Chondrocyte (in vitro differentiated cells): ENCODE data around the gene NATD1. TPM values are rescaled to one million over a fixed set of nuclear protein-coding genes. Genes with fewer than 3 reads are reported as not detected.
A peak's percentile ranks its signal among the peaks of the same experiment; 100 is the strongest.

Source experiments
- DNase-seq: peaks from one replicate; pipeline ENCODE4 v3.0.0; 2021; ENCODE audit warnings: mixed read lengths, low spot score
- H3K27ac Mint-ChIP-seq: one replicate; pipeline ENCODE4 v1.8.0; 2021; ENCODE audit warnings: mild to moderate bottlenecking, moderate library complexity, mixed read lengths; ENCODE audit not compliant: unreplicated experiment
- H3K27me3 Mint-ChIP-seq: 2 replicates; pipeline ENCODE4 v1.8.0; 2021; ENCODE audit warnings: low read depth, mixed read lengths
- H3K36me3 Mint-ChIP-seq: 2 replicates; pipeline ENCODE4 v1.8.0; 2021; ENCODE audit warnings: low read depth, mixed read lengths
- H3K4me1 Mint-ChIP-seq: 2 replicates; pipeline ENCODE4 v1.8.0; 2021; ENCODE audit warnings: low read depth, mild to moderate bottlenecking, mixed read lengths
- H3K4me3 Mint-ChIP-seq: one replicate; pipeline ENCODE4 v1.8.0; 2021; ENCODE audit warnings: mild to moderate bottlenecking, moderate library complexity, mixed read lengths; ENCODE audit not compliant: unreplicated experiment
- H3K9me3 Mint-ChIP-seq: 2 replicates; pipeline ENCODE4 v1.8.0; 2021; ENCODE audit warnings: low read depth, mixed read lengths
- total RNA-seq: library from RNA; stranded (reverse); gene quantifications from 3 replicates; pipeline ENCODE4 v1.2.1, GENCODE V29; 2021
- TF ChIP-seq, protein P1 (sequence below): fragments of 200-600 bp; sonication (generic); IDR thresholded peaks from 2 replicates; pipeline ENCODE4 v1.5.0; 2021; ENCODE audit warnings: antibody characterized with exemption, mild to moderate bottlenecking, moderate library complexity

Gene NATD1
- total RNA-seq, 1 donor from 2014 or later, result 17.2 TPM

DNA sequence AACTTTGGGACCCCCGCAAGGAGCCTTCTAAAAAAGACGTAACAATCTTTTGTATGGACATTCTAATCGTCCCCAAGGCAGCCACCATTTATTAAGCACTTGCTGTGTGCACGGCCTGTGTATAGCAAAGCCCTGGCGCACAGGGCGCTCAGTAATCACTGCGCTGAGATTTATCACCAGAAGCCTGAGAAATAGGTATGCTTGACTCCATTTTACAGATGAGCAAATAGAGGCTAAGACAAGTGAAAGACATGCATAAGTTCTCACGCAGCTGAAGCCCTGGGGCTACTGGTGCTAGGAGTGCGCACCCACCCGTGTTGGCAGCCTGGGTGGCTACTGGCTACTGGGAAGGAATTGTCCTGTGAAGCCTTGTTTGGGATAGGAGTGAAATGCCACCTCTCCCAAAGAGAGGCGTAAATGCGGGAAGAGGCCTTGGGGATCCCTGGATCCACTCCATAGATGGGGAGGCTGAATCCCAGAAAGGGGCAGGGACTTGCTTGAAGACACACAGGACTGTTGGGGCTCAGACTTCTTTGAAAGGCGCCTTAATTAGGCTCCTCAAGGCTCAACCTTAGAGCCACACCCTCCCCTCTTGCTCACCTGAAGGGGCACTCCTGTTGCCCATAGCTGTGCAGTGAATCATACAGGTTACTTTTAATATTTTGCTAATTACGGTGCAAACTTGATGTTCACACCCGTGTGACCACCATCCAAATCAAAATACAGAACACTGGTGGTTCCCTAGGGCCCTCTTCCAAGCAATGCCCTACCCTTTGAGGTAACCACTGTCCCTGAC is 634 bp upstream of the NATD1 start:
- H3K27me3 Mint-ChIP-seq, result no peaks in the 10 kb centered on the region
- peak overlapping the region; percentile 78 for H3K4me3 Mint-ChIP-seq
- peaks cover 35% of the 10 kb centered on the region for H3K4me1 Mint-ChIP-seq
- no peak for DNase-seq
- no peaks in the 10 kb centered on the region for H3K36me3 Mint-ChIP-seq
- TF ChIP-seq, protein P1, sequence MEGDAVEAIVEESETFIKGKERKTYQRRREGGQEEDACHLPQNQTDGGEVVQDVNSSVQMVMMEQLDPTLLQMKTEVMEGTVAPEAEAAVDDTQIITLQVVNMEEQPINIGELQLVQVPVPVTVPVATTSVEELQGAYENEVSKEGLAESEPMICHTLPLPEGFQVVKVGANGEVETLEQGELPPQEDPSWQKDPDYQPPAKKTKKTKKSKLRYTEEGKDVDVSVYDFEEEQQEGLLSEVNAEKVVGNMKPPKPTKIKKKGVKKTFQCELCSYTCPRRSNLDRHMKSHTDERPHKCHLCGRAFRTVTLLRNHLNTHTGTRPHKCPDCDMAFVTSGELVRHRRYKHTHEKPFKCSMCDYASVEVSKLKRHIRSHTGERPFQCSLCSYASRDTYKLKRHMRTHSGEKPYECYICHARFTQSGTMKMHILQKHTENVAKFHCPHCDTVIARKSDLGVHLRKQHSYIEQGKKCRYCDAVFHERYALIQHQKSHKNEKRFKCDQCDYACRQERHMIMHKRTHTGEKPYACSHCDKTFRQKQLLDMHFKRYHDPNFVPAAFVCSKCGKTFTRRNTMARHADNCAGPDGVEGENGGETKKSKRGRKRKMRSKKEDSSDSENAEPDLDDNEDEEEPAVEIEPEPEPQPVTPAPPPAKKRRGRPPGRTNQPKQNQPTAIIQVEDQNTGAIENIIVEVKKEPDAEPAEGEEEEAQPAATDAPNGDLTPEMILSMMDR, result no peak
- peak overlapping the region; percentile 54 for H3K27ac Mint-ChIP-seq
- H3K9me3 Mint-ChIP-seq, result no peaks in the 10 kb centered on the region

DNA sequence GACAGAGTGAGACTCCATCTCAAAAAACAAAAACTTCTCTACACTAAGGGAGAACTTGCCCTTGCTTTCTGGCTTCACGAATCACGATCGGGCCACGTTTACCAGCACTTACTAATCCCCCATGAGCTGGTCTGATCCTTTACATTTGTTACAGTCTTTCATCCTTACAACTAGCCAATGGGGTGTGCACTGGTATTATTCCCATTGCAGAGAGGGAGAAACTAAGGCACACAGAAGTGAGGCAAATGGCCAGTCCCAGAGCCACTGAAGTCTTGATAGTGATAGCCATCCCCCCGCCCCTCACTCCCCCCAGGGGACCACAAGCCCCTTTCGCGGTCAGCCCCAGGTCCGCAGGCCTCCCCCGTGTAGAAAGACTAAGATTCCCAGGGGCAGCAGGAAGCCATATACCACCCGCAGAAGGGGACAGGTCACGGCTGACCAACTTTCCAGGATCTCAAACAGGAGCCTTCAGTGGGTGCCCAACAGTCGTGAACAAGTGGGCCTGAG is 868 bp downstream of the NATD1 start:
- DNase-seq, result no peak
- peak overlapping the region; percentile 73 for H3K4me3 Mint-ChIP-seq
- H3K36me3 Mint-ChIP-seq, result no peaks in the 10 kb centered on the region
- H3K9me3 Mint-ChIP-seq, result no peaks in the 10 kb centered on the region
- H3K4me1 Mint-ChIP-seq, result peaks cover 32% of the 10 kb centered on the region
- no peak overlapping the region for H3K27ac Mint-ChIP-seq
- TF ChIP-seq, protein P1, result no peak
- H3K27me3 Mint-ChIP-seq, result no peaks in the 10 kb centered on the region

DNA sequence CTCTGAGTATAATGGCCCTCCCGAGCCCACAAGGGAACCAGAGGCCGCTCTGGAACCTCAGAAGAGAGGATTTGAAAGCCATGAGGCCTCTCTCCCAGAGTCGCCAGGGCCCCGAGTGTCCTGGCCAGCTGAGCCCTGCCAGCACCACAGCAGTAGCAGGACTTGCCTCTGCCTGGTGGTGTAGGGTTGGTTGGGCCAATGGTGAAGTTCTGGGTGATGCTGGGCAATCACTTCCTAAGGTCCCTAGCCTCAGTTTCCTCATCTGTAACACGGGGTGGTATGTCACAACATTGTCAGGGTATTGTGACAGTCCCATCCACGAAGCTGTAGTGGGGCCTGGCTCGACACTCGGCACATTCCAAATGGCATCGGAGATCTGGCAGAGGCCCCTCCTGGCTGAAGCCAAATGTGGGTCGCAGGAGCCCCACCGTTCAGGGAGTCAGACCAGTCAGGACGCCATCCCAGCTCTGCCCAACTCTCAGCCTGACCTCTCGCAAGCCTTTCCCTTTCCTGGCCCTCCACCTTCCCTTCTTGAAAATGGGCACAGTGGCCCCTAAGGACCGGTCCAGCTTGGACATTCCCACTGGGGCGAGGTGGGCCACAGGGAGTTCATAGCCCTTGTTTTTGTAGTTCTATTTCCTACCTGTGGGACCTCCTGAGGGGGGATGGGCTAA is 1.7 kb downstream of the NATD1 start:
- Mint-ChIP-seq H3K4me3 (peak overlapping the region; percentile 73), H3K27me3 (no peaks in the 10 kb centered on the region), H3K36me3 (no peaks in the 10 kb centered on the region), H3K27ac (no peak overlapping the region), H3K4me1 (peaks cover 30% of the 10 kb centered on the region), H3K9me3 (no peaks in the 10 kb centered on the region)
- TF ChIP-seq, protein P1, result no peak
- DNase-seq, result no peak

DNA sequence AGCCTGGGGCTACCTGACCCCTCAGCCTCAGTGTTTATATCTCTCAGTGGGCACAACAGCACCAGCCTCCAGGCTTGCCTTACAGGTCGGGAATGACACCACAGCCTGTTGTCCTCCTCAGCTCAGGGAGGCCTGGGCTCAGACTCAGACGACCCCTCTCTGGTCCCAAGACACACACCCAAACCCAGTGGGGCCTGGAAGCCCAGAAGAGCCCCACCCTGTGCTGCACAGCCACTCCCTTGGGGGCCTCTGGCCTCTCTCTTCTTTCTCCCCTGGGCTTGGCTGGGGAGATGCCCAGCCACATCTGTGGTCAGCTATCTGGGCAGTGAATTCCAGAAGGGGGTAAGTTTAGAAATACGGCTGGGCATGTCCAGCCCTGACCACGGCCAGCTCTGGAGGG is 2.4 kb downstream of the NATD1 start:
- Mint-ChIP-seq H3K27me3 (no peaks in the 10 kb centered on the region), H3K4me3 (peak overlapping the region; percentile 46), H3K27ac (peak overlapping the region; percentile 19), H3K36me3 (no peaks in the 10 kb centered on the region), H3K4me1 (peaks cover 30% of the 10 kb centered on the region), H3K9me3 (no peaks in the 10 kb centered on the region)
- TF ChIP-seq, protein P1, result no peak
- DNase-seq, result no peak

DNA sequence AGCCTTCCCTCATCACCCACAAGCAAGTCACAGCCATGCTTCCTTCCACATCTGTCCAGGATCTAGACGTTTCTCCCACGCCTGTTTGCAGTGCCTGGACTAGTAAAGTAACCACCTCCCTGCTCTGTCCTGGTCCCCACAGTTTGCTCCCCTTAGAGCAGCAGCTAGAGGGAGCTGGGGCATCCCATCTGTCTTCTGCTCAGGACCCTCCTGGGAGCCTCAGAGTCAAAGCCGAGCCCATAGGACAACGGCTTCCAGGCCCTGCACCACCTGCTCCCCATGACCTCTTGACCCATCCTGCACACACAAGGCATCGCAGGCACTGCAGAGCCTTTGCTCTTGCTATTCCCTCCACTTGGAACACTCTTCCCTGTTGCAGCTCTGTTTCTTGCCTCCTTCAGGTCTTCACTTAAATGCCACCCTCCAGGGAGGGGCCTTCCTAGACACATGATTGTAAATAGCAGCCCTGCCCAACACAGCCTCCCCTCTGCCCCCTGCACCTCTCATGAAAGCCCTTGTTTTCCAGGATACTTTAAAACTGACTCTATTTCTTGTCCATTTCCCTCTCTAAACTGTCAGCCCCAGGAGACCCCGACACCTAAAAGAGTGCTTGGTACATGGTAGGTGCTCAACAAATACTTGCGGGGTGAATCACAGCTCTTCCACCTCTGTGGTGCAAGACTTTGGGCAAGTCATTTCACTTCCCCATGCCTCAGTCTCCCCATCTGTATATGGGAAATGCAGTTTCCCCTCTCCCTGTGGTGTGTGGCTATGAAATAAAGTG is 3.1 kb downstream of the NATD1 start:
- peak overlapping the region; percentile 33 for H3K27ac Mint-ChIP-seq
- H3K36me3 Mint-ChIP-seq, result no peaks in the 10 kb centered on the region
- DNase-seq, result no peak
- H3K4me1 Mint-ChIP-seq, result peaks cover 30% of the 10 kb centered on the region
- TF ChIP-seq, protein P1, result peak; percentile 9
- H3K4me3 Mint-ChIP-seq, result no peak overlapping the region
- no peaks in the 10 kb centered on the region for H3K9me3 Mint-ChIP-seq
- H3K27me3 Mint-ChIP-seq, result no peaks in the 10 kb centered on the region
